Measurements from ENCODE around the gene RIMKLB. TPM values are rescaled to one million over a fixed set of nuclear protein-coding genes. Genes with fewer than 3 reads are reported as not detected.

Gene RIMKLB
- total RNA-seq, 1 experiment from 2014 or later: 0.39 TPM

DNA sequence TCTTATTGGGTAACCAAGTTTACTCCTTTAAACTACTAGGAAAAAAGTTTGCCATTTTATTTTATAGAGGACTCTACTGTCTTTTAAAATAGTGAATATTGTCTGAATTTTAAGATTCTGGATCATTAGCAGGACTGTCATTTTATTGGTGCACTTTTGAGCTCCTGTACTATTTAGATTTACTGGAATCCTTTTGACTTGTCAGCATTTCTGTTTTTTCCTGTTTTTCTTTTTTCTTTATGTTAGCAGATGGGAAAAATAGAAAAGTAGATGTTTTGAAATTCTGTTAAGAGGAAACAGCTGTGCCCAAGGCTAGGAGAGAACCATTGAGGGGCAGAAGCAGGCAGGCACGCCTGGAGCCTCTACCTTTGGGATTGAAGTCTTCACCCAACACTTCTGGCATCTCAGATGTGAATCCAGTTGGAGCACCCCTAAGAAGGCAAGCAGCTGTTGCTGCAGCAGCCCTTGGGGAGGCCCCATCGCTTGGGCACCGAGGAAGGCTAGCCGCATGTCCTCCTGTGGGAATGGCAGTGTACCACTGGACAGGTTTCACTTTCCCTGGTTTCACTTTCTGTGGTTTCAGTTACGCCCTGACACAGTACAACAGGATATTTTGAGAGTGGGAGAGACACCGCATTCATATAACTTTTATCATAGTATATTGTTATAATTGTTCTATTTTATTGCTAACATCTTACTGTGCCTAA, 11.5 kb downstream of the RIMKLB start:
- no TSS peak for BruUV-seq (replicated peaks)
- no peak overlapping the region for H3K27ac ChIP-seq (ENCODE audit: low read depth, low read length)
- DNase-seq (ENCODE audit: low read depth, low spot score): no peak
- H3K9ac ChIP-seq (ENCODE audit: low read length): no peak overlapping the region
- ChIA-PET CTCF (no interaction called here), POLR2A (no interaction called here), RAD21 (ENCODE audit: low non-redundant PET in 1 of 2, low total read pairs in 2 of 2, uncharacterized antibody in 2 of 2, unreplicated experiment in 2 of 2) (no interaction called here)
- no peak overlapping the region for H3K4me3 ChIP-seq (replicated peaks in 1 of 2; ENCODE audit: low read depth in 1 of 2, low read length in 2 of 2)
- no peaks in the 10 kb centered on the region for H3K9me2 ChIP-seq (ENCODE audit: insufficient read depth)
- H2AFZ ChIP-seq (ENCODE audit: low read depth, low read length, poor library complexity, severe bottlenecking): no peak overlapping the region
- no peak overlapping the region for H3K4me2 ChIP-seq (ENCODE audit: low read length)
- no peaks in the 10 kb centered on the region for H3K36me3 ChIP-seq (ENCODE audit: control insufficient read depth in 1 of 2, insufficient read depth in 2 of 2, low read length in 2 of 2)
- intact Hi-C loops (cut with micrococcal nuclease): no loop called here
- ATAC-seq: no peak
- TF ChIP-seq POLR2A (IDR thresholded peaks at IDR 0.05; ENCODE audit: borderline replicate concordance, extremely low read depth, insufficient read depth, insufficient read length): no peak
- no peaks in the 10 kb centered on the region for H3K79me2 ChIP-seq (ENCODE audit: insufficient read depth, low read length)
- no peaks in the 10 kb centered on the region for H3K4me1 ChIP-seq (ENCODE audit: control insufficient read depth in 1 of 2, insufficient read depth in 2 of 2, low read length in 2 of 2)
- no peaks in the 10 kb centered on the region for H4K20me1 ChIP-seq (ENCODE audit: insufficient read depth)
- no peaks in the 10 kb centered on the region for H3K9me3 ChIP-seq (ENCODE audit: control insufficient read depth in 1 of 2, insufficient read depth in 1 of 2, low read depth in 1 of 2, low read length in 2 of 2)
- H3K27me3 ChIP-seq (ENCODE audit: insufficient read depth, low read length): 0 out of 2 replicates have a peak, but pooled peaks cover 8% of the 10 kb centered on the region

DNA sequence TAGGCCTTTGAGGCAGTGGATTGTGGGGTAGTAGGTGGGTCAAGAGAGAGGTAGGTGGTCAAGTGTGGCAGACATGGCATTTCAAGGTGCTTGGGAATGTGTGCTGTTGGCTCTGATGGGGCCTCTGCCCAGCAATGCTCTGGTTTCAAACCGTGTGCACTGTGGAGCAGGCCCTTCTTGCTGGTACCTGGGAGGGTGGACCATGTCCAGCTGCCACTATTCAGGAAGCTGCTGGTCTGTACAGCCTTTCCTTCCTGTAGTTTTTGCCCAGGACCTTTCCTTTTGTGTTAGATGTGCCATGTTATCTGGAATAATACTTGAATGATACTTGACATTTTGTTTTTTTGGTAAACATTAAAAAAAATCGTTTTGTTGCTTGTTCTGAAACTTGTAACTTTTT, 14.8 kb downstream of the RIMKLB start:
- H3K27me3 ChIP-seq (ENCODE audit: insufficient read depth, low read length): peaks cover 20% of the 10 kb centered on the region; the same call in 1 of the 2 replicates
- H3K4me3 ChIP-seq (replicated peaks in 1 of 2; ENCODE audit: low read depth in 1 of 2, low read length in 2 of 2): no peak overlapping the region
- intact Hi-C loops (cut with micrococcal nuclease): no loop called here
- no peak for DNase-seq (ENCODE audit: low read depth, low spot score)
- H3K9ac ChIP-seq (ENCODE audit: low read length): no peak overlapping the region
- no peak for TF ChIP-seq RAD21 (IDR thresholded peaks at IDR 0.05; ENCODE audit: low read depth)
- TF ChIP-seq SP1 (IDR thresholded peaks at IDR 0.05; ENCODE audit: low read depth): no peak
- TF ChIP-seq, protein P1, sequence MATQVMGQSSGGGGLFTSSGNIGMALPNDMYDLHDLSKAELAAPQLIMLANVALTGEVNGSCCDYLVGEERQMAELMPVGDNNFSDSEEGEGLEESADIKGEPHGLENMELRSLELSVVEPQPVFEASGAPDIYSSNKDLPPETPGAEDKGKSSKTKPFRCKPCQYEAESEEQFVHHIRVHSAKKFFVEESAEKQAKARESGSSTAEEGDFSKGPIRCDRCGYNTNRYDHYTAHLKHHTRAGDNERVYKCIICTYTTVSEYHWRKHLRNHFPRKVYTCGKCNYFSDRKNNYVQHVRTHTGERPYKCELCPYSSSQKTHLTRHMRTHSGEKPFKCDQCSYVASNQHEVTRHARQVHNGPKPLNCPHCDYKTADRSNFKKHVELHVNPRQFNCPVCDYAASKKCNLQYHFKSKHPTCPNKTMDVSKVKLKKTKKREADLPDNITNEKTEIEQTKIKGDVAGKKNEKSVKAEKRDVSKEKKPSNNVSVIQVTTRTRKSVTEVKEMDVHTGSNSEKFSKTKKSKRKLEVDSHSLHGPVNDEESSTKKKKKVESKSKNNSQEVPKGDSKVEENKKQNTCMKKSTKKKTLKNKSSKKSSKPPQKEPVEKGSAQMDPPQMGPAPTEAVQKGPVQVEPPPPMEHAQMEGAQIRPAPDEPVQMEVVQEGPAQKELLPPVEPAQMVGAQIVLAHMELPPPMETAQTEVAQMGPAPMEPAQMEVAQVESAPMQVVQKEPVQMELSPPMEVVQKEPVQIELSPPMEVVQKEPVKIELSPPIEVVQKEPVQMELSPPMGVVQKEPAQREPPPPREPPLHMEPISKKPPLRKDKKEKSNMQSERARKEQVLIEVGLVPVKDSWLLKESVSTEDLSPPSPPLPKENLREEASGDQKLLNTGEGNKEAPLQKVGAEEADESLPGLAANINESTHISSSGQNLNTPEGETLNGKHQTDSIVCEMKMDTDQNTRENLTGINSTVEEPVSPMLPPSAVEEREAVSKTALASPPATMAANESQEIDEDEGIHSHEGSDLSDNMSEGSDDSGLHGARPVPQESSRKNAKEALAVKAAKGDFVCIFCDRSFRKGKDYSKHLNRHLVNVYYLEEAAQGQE (IDR thresholded peaks at IDR 0.05; ENCODE audit: low read depth): no peak
- no peak for TF ChIP-seq ZFX (IDR thresholded peaks at IDR 0.05)
- TF ChIP-seq FOSL1 (IDR thresholded peaks at IDR 0.05; ENCODE audit: low read depth): no peak
- H4K20me1 ChIP-seq (ENCODE audit: insufficient read depth): no peaks in the 10 kb centered on the region
- H2AFZ ChIP-seq (ENCODE audit: low read depth, low read length, poor library complexity, severe bottlenecking): no peak overlapping the region
- H3K36me3 ChIP-seq (ENCODE audit: control insufficient read depth in 1 of 2, insufficient read depth in 2 of 2, low read length in 2 of 2): no peaks in the 10 kb centered on the region
- no peaks in the 10 kb centered on the region for H3K9me3 ChIP-seq (ENCODE audit: control insufficient read depth in 1 of 2, insufficient read depth in 1 of 2, low read depth in 1 of 2, low read length in 2 of 2)
- ATAC-seq: no peak
- H3K27ac ChIP-seq (ENCODE audit: low read depth, low read length): no peak overlapping the region
- RAD21 ChIA-PET (ENCODE audit: low non-redundant PET in 1 of 2, low total read pairs in 2 of 2, uncharacterized antibody in 2 of 2, unreplicated experiment in 2 of 2): no interaction called here
- no TSS peak for BruUV-seq (replicated peaks)
- CTCF ChIA-PET: no interaction called here
- POLR2A ChIA-PET: no interaction called here
- no peaks in the 10 kb centered on the region for H3K4me1 ChIP-seq (ENCODE audit: control insufficient read depth in 1 of 2, insufficient read depth in 2 of 2, low read length in 2 of 2)
- H3K4me2 ChIP-seq (ENCODE audit: low read length): no peak overlapping the region
- no peaks in the 10 kb centered on the region for H3K9me2 ChIP-seq (ENCODE audit: insufficient read depth)
- H3K79me2 ChIP-seq (ENCODE audit: insufficient read depth, low read length): no peaks in the 10 kb centered on the region

Measured in HCT116 (cell line).